ENCODE data around the gene SPINT2. TPM values are rescaled to one million over a fixed set of nuclear protein-coding genes. Genes with fewer than 3 reads are reported as not detected.
"Not testable (repeated sequence)": the region's sequence is repeated elsewhere in the genome, so short reads cannot be mapped to it uniquely, and the experiment has no call there.

Gene SPINT2, protein sequence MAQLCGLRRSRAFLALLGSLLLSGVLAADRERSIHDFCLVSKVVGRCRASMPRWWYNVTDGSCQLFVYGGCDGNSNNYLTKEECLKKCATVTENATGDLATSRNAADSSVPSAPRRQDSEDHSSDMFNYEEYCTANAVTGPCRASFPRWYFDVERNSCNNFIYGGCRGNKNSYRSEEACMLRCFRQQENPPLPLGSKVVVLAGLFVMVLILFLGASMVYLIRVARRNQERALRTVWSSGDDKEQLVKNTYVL
- total RNA-seq (2014; rRNA removed; shearing (Covaris generic)) = 2,475 and 2,514 TPM in 2 replicates

DNA sequence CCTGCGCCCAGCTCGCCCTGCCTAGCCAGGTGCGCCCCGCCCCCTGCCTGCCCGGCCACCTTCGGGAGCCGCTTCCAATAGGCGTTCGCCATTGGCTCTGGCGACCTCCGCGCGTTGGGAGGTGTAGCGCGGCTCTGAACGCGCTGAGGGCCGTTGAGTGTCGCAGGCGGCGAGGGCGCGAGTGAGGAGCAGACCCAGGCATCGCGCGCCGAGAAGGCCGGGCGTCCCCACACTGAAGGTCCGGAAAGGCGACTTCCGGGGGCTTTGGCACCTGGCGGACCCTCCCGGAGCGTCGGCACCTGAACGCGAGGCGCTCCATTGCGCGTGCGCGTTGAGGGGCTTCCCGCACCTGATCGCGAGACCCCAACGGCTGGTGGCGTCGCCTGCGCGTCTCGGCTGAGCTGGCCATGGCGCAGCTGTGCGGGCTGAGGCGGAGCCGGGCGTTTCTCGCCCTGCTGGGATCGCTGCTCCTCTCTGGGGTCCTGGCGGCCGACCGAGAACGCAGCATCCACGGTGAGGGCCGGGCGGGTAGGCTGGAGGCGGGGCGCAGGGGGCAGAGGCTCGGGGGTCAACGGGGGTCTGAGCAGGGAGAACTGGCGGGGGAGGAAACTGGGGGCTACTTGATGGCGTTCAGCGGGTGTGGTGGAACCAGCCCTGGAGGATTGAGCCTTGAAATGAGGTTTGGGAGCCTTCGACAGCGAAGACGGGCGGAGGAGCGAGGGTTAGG, at the start of gene SPINT2:
TSS of gene SPINT2 (plus strand) at position 88 of the 727 bp plus-strand sequence. CDS start at position 408, 320 bp downstream.
- no peak for DNase-seq (ENCODE audit: low spot score)

DNA sequence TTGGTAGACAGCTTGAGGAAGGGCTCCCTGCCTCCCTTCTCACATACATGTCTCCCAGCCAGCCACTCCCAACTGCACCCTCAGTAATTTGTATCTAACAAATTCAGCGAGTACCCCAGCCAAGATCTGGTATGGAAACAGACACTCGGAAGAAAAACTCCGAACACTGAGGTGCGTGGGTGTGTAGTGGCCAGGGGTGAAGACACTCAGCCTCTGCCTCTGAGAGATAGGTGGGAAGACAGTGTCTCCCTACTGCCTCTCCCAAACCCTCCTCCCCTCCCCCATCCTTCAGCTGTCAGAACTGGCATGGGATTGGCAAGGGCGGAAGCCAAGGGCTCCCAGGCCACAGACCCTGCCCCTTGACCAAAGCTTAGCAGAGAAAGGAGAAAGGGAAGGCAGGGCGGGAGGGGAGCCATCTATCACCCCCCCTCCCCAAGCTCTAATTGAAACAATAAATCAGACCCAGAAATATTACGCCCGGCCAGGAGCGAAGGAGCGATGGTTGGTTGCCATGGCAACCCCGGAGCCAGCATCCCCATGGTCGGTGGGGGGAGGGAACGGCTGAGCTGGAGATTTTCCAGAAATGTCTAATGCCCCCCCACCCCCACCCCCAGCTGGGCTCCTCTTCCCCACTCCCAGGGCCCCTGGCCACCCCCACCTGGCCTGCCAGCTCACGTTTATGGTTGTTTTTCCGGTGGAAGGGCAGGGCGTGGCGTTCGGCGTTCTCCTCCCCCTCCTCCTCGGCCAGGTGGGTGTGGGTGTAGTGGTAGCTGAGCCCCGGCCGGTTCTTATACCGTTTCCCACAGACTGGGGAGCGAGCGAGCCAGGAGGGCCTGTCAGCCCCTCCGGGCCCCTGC, 47.4 kb upstream of the SPINT2 start:
- DNase-seq (ENCODE audit: low spot score) = no peak

DNA sequence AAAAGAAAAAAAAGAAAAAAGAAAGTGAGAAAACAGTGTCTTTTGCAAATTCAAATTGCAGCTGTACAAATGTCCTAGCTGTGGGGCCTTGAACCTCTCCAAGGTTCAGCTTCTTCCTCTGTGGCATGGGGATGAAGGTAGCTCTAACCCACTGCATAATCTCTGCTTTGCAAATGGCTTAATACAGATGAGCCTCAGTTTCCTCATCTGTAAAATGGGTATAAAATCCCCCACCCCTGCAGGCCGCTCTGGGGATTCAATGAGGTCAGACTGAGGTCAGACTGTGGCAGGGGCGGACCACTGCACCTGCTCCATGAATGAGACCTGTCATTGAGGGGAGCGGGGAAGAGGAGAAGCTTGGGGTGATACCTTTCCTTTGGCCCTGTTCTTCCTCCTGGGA, 46.2 kb upstream of the SPINT2 start:
- DNase-seq (ENCODE audit: low spot score) = no peak

DNA sequence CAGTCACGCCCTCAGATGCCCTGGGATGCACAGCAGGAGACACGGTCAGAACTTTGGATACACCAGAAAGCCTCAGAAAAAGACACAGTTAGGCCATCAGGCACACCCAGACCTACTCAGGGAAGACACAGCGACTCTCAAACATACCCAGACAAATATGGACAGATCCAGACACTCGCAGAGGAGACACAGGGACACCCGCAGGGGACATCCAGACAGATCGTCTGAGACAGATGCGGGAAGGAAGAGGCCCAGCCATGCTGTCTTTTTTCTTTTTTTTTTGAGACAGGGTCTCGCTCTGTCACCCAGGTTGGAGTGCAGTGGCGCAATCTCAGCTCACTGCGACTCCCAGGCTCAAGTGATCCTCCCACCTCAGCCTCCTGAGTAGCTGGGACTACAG, 45.2 kb upstream of the SPINT2 start:
- no peak for DNase-seq (ENCODE audit: low spot score)

DNA sequence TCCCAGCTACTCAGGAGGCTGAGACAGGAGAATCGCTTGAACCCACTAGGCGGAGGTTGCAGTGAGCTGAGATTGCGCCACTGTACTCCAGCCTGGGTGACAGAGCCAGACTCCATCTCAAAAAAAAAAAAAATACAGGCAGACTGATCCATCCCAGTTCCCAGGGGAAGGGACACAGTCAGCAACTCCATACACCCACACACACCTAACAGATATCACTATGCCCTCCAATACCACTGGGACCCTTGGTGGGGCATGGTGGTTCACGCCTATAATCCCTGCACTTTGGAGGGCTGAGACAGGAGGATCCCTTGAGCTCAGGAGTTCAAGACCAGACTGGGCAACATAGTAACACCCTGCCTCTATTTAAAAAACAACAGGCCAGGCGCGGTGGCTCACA, 43.0 kb upstream of the SPINT2 start:
- DNase-seq (ENCODE audit: low spot score) = no peak

DNA sequence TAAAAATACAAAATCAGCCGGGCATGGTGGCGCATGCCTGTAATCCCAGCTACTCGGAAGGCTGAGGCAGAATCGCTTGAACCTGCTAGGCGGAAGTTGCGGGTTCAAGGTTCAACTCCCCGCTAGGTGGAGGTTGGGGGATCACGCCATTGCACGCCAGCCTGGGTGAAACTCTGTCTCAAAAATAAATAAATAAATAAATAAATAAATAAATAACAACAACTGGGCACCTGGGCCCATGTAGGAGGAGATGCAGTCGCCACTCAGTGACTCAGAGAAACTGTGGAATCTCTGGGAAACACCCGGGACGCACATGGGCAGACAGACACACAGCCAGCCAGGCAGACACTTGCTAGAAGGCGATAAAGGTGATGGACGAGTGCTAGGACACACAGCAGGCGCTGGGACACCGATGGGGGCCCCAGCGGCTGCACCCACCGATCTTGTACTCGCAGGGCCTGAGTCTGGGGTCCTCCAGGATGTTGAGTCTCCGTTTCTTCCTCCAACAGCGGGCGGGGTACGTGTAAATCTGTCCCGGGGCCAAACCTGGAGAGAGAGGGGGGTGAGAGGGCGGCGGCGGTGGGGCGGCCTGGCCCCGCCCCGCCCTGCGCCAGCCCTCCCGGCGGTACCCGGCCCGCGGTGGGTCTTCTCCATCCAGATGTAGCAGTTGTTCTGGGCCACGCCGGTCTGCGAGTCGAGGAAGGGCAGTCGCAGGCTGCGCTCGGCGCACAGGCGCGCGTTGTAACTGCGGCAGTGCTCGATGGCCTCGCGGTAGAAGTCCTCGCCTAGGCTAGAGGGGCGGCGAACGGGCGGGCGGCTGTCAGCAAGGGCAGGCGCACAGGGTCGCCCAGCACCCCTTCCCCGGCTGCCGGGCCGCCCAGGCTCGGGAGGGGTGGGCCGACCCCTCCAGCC, 42.2 kb upstream of the SPINT2 start:
- no peak for DNase-seq (ENCODE audit: low spot score)

DNA sequence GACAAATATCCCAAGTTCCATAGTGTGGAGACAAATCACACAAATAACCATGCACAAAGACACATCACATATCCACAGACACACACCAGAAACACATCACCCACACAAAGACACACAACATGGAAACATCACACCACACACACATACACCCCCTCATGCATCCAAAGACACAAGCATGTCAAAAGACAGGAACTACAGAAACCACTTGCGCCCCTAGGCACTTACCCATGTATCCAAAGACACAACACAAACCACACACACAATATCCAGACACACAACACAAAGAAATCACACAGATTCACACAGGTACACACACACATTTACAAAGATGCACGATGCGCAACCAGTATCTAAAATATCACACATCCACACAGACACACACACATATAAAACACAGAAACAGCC, 41.3 kb upstream of the SPINT2 start:
- no peak for DNase-seq (ENCODE audit: low spot score)

DNA sequence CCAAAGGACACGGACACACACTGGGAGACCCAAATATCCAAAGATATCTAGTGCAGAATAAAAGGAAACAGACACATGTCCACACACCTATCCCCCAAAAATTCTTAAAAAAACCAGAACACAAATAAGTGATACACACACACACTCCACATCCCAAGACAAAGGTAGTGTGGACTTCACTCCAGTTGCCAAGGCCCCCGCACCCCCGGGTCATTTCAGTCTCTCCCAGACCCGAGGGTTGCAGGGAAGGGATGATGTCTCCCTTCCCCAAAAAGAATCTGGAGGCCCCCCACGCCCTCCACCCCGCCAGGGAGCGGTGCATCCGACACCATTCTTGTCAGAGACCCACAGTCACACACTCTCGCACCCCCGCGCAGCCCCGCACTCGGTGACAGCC, 40.8 kb upstream of the SPINT2 start:
- DNase-seq (ENCODE audit: low spot score) = no peak

DNA sequence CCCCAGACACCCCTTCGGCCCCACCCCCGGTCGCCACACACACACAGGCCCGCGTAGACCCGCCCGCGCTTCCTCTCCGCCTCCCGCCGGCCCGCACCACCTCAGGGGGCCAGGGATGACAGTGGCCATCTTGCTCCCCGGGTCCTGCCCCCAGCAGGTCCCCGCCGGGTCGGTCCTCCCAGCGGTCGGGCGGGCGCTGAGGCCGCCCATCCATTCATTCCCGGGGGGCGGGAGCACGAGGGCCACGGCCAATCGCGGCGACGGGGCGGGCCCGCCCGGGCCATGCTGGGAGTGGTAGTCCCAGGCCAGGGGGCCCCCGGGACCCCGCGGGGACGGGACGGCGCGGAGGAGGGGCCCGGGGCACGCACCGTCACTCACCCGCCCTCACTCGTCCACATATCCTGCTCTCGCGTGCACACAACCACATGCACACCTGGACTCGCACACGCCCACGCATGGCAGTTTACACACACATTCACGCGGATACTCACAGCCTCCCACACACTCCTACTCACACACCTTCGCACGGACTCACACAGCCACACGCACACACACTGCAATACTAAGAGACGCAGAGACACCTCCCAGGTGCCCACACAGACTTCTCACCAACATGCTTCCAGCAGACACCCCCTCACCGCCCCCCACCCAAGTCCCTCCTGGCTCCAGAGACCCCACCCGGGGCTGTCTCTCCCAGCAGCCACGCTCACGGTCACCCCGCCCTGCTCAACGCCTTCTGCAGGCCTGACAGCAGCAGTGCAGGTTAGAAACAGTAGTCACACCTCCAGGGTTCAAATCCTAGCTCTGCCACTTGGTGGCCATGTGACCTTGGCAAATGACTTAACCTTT, 40.1 kb upstream of the SPINT2 start, which contains the start of gene DPF1:
TSS of gene DPF1 (minus strand) at position 209 of the 849 bp plus-strand sequence. CDS start at position 129, 80 bp downstream.
- peak; percentile 83 for DNase-seq (ENCODE audit: low spot score)

DNA sequence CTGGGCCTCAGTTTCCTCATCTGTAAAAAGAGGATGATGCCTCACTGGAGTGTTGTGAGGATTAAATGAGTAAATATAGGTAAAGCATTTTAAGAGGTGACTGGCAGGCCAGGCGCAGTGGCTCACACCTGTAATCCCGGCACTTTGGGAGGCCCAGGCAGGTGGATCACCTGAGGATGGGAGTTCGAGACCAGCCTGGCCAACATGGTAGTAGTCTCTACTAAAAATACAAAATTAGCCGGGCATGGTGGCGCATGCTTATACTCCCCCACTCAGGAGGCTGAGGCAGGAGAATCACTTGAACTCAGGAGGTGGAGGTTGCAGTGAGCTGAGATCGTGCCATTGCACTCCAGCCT, 39.5 kb upstream of the SPINT2 start:
- DNase-seq (ENCODE audit: low spot score) = not testable (repeated sequence)

DNA sequence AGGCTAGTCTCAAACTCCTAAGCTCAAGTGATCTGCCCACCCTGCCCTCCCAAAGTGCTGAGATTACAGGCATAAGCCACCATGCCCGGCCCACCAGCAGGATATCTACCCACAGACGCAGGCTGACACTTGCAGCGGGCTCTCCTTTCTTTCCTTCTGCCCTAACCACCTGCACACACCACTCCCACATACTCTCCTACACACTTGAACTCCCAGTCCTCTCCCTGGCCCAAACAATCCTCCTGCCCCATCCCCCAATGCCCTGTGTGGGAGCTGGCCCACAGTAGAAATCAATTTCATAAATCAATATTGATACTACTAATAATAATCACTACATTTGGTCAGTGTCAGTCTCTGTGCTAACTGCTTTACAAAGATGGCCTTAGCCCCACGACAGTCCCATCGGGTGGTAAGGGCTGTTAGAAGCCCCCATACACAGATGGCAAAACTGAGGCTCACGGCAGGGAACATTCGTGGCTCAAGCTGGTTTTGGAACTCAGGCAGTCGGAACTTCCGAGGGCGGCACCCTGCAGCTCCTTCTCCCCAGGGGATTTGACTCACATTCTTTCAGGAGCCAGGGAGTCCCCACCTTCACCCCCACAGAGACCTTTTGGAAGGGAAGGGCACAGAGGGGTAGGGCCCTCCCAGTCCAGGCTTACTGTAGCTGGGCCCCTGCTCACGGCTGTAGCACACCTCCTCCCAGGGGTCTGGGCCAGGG, 36.9 kb upstream of the SPINT2 start:
- no peak for DNase-seq (ENCODE audit: low spot score)

DNA sequence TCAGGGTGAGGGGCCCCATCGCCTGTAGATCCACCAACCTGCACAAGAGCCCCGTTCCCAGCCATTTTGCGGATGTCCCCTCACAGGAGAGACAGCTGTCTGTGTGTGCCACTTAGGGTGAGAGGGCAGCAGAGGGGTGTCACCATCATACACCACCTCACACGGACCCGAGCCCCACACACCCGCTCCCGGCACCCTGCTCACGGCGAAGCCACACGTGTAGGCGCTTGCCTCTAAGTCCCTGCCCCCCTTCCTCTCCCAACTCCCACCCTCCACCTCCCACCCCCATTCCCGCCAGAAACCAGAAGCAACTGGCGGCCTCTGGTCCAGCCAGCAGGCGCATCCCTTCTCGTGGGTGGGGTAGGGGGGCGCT, 36.4 kb upstream of the SPINT2 start:
- no peak for DNase-seq (ENCODE audit: low spot score)

DNA sequence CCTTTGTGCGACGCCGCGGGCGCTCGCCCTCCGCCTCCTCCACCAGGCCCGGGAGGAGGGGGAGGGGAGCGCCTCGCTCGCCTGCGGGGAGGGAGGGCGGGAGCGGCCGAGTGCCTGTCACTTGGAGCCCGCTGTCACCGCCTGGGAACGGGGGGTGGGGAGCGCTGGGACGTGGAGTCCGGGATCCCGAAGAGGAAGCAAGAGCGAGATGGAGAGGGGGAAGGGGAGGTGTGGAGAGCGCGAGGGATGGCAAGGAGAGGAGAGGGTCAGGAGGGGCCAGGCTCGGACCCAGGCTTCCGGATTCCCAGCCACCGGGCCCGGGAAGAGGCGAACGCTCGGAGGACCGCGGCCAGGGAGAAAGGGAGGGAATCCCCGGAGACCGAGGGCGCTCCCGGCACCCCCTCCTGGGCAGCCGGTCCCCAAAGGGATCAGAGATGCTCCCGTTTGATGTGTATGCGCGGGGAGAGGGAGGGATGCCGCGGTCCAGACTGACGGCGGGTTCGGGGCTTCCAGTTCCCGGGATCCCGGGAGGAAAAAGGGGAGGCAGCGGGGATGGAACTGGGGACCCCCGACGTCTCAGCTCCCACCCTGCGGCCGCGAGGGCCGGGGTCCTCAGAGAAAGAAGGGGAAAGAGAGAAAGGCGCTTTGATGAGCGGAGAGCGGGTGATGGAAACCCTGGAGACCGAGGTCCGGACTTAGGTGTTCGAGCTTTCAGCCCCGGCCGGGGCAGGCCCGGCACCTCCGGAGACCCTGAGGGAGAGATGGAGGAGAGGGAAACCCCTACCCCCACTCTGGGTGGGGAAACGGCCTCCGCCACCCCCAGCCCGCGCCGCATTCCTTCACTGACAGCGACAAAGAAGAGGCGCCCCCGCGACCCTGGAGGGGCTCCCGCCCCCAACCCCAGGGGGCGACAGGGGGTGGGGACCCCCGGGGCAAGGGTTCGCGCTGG, 35.6 kb upstream of the SPINT2 start:
- no peak for DNase-seq (ENCODE audit: low spot score)

DNA sequence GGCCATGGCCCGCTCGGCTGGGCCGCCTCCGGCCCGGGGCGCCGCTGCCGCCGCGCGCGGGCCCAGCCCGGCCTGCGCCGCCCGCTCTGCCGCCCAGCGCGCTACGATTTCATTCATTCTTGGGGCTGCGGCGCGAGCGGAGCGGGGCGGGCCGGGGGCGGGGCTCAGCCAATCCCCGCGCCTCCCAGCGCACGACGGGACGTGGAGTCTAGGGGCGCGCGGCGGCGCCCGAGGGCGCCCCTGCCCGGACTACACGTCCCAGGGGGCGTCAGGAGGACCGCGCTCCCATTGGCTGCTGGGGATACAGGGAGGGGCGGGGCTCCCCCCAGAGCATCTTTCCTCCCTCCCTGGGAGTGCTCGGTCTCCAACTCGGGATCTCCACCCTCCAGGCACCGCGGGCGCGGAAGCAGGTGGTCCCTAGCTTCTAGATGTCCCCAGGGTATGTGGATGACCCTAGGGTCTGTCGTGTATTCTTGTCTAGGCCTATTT, 34.7 kb upstream of the SPINT2 start:
- DNase-seq (ENCODE audit: low spot score) = no peak

DNA sequence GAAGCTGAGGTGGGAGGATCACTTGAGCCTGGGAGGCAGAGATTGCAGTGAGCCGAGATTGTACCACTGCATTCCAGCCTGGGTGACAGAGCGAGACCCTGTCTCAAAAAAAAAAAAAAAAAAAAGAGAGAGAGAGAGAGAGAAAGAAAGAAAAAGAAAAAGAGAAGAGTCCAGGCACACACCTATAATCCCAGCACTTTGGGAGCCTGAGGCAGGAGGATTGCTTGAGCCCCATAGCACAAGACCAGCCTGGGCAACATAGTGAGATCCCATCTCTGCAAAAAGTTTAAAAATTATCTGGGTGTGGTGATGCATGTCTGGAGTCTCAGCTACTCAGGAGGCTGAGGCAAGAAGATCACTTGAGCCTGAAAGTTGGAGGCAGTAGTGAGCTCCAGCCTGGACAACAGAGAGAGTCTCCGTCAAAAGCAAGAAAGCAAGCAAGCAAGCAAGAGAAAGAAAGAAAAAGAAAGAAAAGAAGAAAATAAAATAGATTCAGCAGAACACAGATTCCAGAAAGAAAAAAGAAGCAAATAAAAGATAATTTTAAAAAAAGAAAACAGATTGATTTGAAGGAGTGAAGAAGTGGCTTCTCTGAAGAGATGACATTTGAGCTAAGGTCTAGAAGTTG, 33.8 kb upstream of the SPINT2 start:
- not testable (repeated sequence) for DNase-seq (ENCODE audit: low spot score)

DNA sequence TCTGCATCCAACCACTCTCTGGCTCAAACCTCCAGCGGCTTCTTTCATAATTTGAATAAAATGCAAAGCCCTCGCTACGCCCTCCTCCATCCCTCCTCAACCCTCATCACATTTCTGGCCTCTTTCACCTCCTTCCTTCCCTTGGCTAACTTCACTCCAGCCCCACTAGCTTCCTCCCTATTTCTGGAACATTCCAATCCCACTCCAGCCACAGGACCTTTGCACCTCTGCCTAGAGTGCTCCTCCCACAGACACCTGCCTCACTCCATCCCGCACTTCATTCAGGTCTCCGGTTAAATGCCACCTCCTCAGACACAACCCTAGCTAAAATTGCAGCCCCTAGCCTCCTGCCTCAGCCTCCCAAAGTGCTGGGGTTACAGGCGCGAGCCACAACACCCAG, 32.5 kb upstream of the SPINT2 start:
- no peak for DNase-seq (ENCODE audit: low spot score)

DNA sequence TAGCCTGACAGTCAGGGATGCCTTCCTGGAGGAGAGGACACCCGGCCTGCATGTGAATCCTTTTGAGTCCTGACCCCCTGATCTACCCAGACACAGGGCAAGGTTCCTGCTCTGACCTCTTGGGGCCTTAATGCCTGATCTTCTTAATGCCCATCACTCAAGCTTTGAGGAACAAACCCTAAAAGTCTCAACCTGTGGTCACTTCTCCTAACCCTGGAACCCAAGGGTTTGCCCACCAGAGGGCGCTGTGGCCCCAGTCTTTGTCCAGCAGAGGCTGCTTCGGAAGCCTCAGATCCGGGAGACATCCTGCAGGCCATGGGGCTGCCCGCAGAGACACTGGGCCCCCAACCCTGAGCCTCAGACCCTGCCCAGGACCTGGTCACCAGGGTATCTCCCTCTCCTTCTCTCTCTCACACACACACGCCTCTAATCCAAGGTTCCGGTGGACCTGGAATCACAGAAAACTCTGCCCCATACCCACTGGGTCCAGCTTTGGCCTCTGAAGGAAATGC, 30.6 kb upstream of the SPINT2 start:
- DNase-seq (ENCODE audit: low spot score) = peak; percentile 98

DNA sequence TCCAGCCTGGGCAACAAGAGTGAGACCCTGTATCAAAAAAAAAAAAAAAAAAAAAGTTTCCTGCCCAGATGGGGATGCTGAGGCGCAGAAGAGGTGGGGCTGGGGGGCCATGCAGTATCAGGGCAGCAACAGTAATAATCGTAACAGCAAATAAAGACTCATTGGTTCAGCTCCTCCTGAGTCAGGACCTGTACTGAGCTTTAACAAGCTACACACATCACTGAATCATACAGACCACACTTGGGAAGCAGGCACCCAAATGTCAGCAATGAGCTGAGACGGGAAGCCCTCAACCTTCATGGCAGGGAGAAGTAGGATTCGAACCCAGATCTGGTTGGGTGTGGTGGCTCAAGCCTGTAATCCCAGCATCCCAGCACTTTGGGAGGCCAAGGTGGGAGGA, 29.8 kb upstream of the SPINT2 start:
- no peak for DNase-seq (ENCODE audit: low spot score)

All from HT-29 (cell line).